ENCODE results near the gene CLEC16A. TPM values are rescaled to one million over a fixed set of nuclear protein-coding genes. Genes with fewer than 3 reads are reported as not detected.

CLEC16A gene
- total RNA-seq, 1 donor from 2014 or later = 58.1 TPM

- no peaks in the 10 kb centered on the region for H3K9me3 Mint-ChIP-seq (ENCODE audit: unreplicated experiment)
- H3K27me3 Mint-ChIP-seq (ENCODE audit: unreplicated experiment) = peaks cover 7% of the 10 kb centered on the region
- DNase-seq (ENCODE audit: low spot score) = no peak
- H3K4me1 Mint-ChIP-seq (ENCODE audit: unreplicated experiment) = peaks cover 8% of the 10 kb centered on the region
- H3K4me3 Mint-ChIP-seq (ENCODE audit: unreplicated experiment) = no peak overlapping the region
- no peak overlapping the region for H3K27ac Mint-ChIP-seq (ENCODE audit: unreplicated experiment)
- H3K36me3 Mint-ChIP-seq (ENCODE audit: low read depth, unreplicated experiment) = peaks cover 19% of the 10 kb centered on the region
- TF ChIP-seq CTCF (IDR thresholded peaks at IDR 0.05; ENCODE audit: unreplicated experiment) = no peak
Observed at GRCh38 chr16:11156401-11156800, 212.0 kb downstream of the CLEC16A start.

GRCh38 chr16:11157143-11157542 lies 212.8 kb downstream of the CLEC16A start:
- no peak for TF ChIP-seq CTCF (IDR thresholded peaks at IDR 0.05; ENCODE audit: unreplicated experiment)
- Mint-ChIP-seq H3K4me3 (ENCODE audit: unreplicated experiment) (no peak overlapping the region), H3K27me3 (ENCODE audit: unreplicated experiment) (peaks cover 8% of the 10 kb centered on the region), H3K36me3 (ENCODE audit: low read depth, unreplicated experiment) (peaks cover 21% of the 10 kb centered on the region), H3K27ac (ENCODE audit: unreplicated experiment) (no peak overlapping the region), H3K4me1 (ENCODE audit: unreplicated experiment) (peaks cover 11% of the 10 kb centered on the region), H3K9me3 (ENCODE audit: unreplicated experiment) (no peaks in the 10 kb centered on the region)
- DNase-seq (ENCODE audit: low spot score) = no peak

- Mint-ChIP-seq H3K9me3 (ENCODE audit: unreplicated experiment) (no peaks in the 10 kb centered on the region), H3K36me3 (ENCODE audit: low read depth, unreplicated experiment) (peaks cover 21% of the 10 kb centered on the region), H3K4me1 (ENCODE audit: unreplicated experiment) (peaks cover 15% of the 10 kb centered on the region), H3K4me3 (ENCODE audit: unreplicated experiment) (no peak overlapping the region), H3K27me3 (ENCODE audit: unreplicated experiment) (peaks cover 10% of the 10 kb centered on the region), H3K27ac (ENCODE audit: unreplicated experiment) (no peak overlapping the region)
- no peak for DNase-seq (ENCODE audit: low spot score)
- TF ChIP-seq CTCF (IDR thresholded peaks at IDR 0.05; ENCODE audit: unreplicated experiment) = no peak
Observed at GRCh38 chr16:11158018-11158417, 213.7 kb downstream of the CLEC16A start.

GRCh38 chr16:11159282-11159681 lies 214.9 kb downstream of the CLEC16A start:
- H3K9me3 Mint-ChIP-seq (ENCODE audit: unreplicated experiment) = no peaks in the 10 kb centered on the region
- TF ChIP-seq CTCF (IDR thresholded peaks at IDR 0.05; ENCODE audit: unreplicated experiment) = no peak
- peaks cover 21% of the 10 kb centered on the region for H3K36me3 Mint-ChIP-seq (ENCODE audit: low read depth, unreplicated experiment)
- H3K4me1 Mint-ChIP-seq (ENCODE audit: unreplicated experiment) = peaks cover 24% of the 10 kb centered on the region
- H3K27ac Mint-ChIP-seq (ENCODE audit: unreplicated experiment) = no peak overlapping the region
- peaks cover 11% of the 10 kb centered on the region for H3K27me3 Mint-ChIP-seq (ENCODE audit: unreplicated experiment)
- no peak for DNase-seq (ENCODE audit: low spot score)
- no peak overlapping the region for H3K4me3 Mint-ChIP-seq (ENCODE audit: unreplicated experiment)

- Mint-ChIP-seq H3K27me3 (ENCODE audit: unreplicated experiment) (peaks cover 11% of the 10 kb centered on the region), H3K4me3 (ENCODE audit: unreplicated experiment) (no peak overlapping the region), H3K9me3 (ENCODE audit: unreplicated experiment) (no peaks in the 10 kb centered on the region), H3K36me3 (ENCODE audit: low read depth, unreplicated experiment) (peaks cover 17% of the 10 kb centered on the region), H3K27ac (ENCODE audit: unreplicated experiment) (no peak overlapping the region), H3K4me1 (ENCODE audit: unreplicated experiment) (peaks cover 31% of the 10 kb centered on the region)
- DNase-seq (ENCODE audit: low spot score) = no peak
- TF ChIP-seq CTCF (IDR thresholded peaks at IDR 0.05; ENCODE audit: unreplicated experiment) = no peak
Observed at GRCh38 chr16:11160676-11161115, 216.3 kb downstream of the CLEC16A start.
